Measurements from ENCODE around the gene CD58. TPM values are rescaled to one million over a fixed set of nuclear protein-coding genes. Genes with fewer than 3 reads are reported as not detected.

Gene CD58
- total RNA-seq, 1 experiment from 2014 or later = 18.9 TPM

DNA sequence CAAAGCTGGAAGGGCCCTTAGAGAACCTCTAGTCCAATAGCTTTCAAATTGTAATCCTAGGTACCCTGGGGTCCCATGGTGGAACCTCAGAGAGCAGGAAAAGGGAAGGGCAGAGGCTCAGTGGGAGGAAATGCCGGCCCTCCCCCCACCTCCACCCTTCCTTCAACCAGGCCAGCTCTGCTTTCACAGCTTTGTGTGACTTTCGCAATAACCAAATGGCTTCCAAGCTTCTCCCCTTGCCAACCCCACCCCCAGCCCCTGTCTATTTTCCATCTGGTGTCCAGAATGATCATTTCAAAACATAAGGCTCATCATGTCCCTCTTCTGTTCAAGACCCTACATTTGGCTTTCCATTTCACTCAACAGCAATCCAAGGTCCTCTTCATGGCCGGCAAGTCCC lies 74.4 kb downstream of the CD58 start:
- intact Hi-C loops (cut with micrococcal nuclease; ENCODE audit: unreplicated experiment) = no loop called here
- CTCF ChIA-PET = interaction anchor here (1.5 kb wide), 1 partner anchor 357 kb away, joined by 8 read pairs; no protein-coding TSS in a partner anchor
- Mint-ChIP-seq H3K27ac (ENCODE audit: unreplicated experiment) (peak overlapping the region; percentile 73), H3K4me3 (ENCODE audit: low read depth, unreplicated experiment) (no peak overlapping the region), H3K9me3 (ENCODE audit: low read depth, unreplicated experiment) (no peaks in the 10 kb centered on the region), H3K27me3 (ENCODE audit: unreplicated experiment) (no peaks in the 10 kb centered on the region), H3K4me1 (ENCODE audit: low read depth, unreplicated experiment) (peaks cover 66% of the 10 kb centered on the region), H3K36me3 (ENCODE audit: insufficient read depth, unreplicated experiment) (peaks cover 4% of the 10 kb centered on the region)
- TF ChIP-seq, protein P1, sequence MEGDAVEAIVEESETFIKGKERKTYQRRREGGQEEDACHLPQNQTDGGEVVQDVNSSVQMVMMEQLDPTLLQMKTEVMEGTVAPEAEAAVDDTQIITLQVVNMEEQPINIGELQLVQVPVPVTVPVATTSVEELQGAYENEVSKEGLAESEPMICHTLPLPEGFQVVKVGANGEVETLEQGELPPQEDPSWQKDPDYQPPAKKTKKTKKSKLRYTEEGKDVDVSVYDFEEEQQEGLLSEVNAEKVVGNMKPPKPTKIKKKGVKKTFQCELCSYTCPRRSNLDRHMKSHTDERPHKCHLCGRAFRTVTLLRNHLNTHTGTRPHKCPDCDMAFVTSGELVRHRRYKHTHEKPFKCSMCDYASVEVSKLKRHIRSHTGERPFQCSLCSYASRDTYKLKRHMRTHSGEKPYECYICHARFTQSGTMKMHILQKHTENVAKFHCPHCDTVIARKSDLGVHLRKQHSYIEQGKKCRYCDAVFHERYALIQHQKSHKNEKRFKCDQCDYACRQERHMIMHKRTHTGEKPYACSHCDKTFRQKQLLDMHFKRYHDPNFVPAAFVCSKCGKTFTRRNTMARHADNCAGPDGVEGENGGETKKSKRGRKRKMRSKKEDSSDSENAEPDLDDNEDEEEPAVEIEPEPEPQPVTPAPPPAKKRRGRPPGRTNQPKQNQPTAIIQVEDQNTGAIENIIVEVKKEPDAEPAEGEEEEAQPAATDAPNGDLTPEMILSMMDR (IDR thresholded peaks at IDR 0.05; ENCODE audit: unreplicated experiment) = no peak
- BruUV-seq (replicated peaks) = no TSS peak
- DNase-seq = no peak

DNA sequence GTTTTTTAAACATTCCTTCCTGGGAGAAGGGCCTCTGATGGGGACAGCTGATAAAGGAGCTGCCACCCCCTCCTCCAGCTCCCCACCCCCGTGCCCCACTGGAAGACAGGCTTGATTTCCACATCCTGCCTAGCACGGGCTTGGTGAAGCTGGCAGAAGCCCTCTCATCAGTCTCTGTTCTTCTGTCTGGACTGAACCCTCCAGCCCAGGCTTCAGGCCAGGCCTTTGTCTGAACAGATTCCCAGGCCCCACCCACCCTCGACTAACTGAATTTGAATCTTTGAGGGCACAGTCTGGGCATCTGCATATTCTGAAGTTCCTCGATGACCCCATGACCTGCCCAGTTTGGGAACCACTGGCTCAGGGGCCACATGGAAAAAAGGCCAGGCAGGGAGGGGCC lies 75.3 kb downstream of the CD58 start:
- no TSS peak for BruUV-seq (replicated peaks)
- TF ChIP-seq, protein P1 (IDR thresholded peaks at IDR 0.05; ENCODE audit: unreplicated experiment) = no peak
- no peaks in the 10 kb centered on the region for H3K27me3 Mint-ChIP-seq (ENCODE audit: unreplicated experiment)
- H3K4me1 Mint-ChIP-seq (ENCODE audit: low read depth, unreplicated experiment) = peaks cover 68% of the 10 kb centered on the region
- CTCF ChIA-PET = interaction anchor here (1.5 kb wide), 1 partner anchor 356 kb away, joined by 8 read pairs; no protein-coding TSS in a partner anchor
- H3K9me3 Mint-ChIP-seq (ENCODE audit: low read depth, unreplicated experiment) = no peaks in the 10 kb centered on the region
- peaks cover 5% of the 10 kb centered on the region for H3K36me3 Mint-ChIP-seq (ENCODE audit: insufficient read depth, unreplicated experiment)
- DNase-seq = no peak
- no peak overlapping the region for H3K4me3 Mint-ChIP-seq (ENCODE audit: low read depth, unreplicated experiment)
- intact Hi-C loops (cut with micrococcal nuclease; ENCODE audit: unreplicated experiment) = no loop called here
- H3K27ac Mint-ChIP-seq (ENCODE audit: unreplicated experiment) = peak overlapping the region; percentile 66

DNA sequence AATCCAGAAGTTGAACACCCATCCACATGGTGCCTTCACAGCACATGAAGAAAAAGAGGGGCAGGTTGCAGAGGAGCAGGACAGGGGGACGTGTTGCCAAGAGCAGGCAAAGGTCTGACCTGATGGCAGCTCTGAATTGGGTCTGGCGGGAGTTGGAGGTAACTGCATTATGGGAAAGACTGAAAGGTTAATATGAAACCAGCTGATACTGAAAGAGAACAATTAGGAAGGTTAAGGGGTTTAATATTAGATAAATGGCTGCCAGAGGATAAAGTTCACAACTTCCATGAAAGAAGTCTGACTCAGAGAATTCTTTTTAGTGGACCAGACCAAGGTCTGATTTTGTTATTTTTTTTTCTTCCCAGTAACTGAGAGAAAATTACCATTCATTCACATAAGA lies 76.1 kb downstream of the CD58 start:
- no peak overlapping the region for H3K4me3 Mint-ChIP-seq (ENCODE audit: low read depth, unreplicated experiment)
- intact Hi-C loops (cut with micrococcal nuclease; ENCODE audit: unreplicated experiment) = no loop called here
- CTCF ChIA-PET = interaction anchor here (1.7 kb wide), 1 partner anchor 9 kb away, joined by 4 read pairs; no protein-coding TSS in a partner anchor

DNA sequence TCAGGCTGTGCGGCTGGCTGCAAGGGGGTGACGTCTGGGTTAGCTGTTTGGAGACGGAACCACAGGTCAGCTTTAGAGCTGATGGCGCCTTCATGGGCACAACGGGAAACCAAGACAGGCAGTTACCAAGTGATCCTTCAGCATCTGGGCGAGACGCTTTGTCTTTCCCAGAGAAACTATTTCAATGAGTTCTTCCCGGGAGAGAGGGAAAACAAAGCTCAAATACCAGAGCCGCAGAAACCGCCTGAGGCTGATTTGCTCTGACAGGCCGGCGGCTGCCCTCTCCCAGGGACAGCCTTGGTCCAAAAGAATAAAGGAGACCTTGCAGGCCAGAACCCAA lies 76.5 kb downstream of the CD58 start:
- TF ChIP-seq, protein P1 (IDR thresholded peaks at IDR 0.05; ENCODE audit: unreplicated experiment) = no peak
- Mint-ChIP-seq H3K9me3 (ENCODE audit: low read depth, unreplicated experiment) (no peaks in the 10 kb centered on the region), H3K36me3 (ENCODE audit: insufficient read depth, unreplicated experiment) (peaks cover 15% of the 10 kb centered on the region), H3K27me3 (ENCODE audit: unreplicated experiment) (no peaks in the 10 kb centered on the region), H3K4me3 (ENCODE audit: low read depth, unreplicated experiment) (no peak overlapping the region), H3K4me1 (ENCODE audit: low read depth, unreplicated experiment) (peaks cover 77% of the 10 kb centered on the region), H3K27ac (ENCODE audit: unreplicated experiment) (peak overlapping the region; percentile 66)
- CTCF ChIA-PET = interaction anchor here (1.7 kb wide), 1 partner anchor 9 kb away, joined by 4 read pairs; no protein-coding TSS in a partner anchor
- intact Hi-C loops (cut with micrococcal nuclease; ENCODE audit: unreplicated experiment) = no loop called here
- DNase-seq = no peak
- BruUV-seq (replicated peaks) = no TSS peak

More for the DNA sequence above, 76.1 kb downstream of the CD58 start:
- Mint-ChIP-seq H3K36me3 (ENCODE audit: insufficient read depth, unreplicated experiment) (peaks cover 12% of the 10 kb centered on the region), H3K27ac (ENCODE audit: unreplicated experiment) (peak overlapping the region; percentile 66), H3K27me3 (ENCODE audit: unreplicated experiment) (no peaks in the 10 kb centered on the region), H3K4me1 (ENCODE audit: low read depth, unreplicated experiment) (peaks cover 73% of the 10 kb centered on the region), H3K9me3 (ENCODE audit: low read depth, unreplicated experiment) (no peaks in the 10 kb centered on the region)
- no peak for DNase-seq
- TF ChIP-seq, protein P1 (IDR thresholded peaks at IDR 0.05; ENCODE audit: unreplicated experiment) = no peak
- BruUV-seq (replicated peaks) = no TSS peak

Measured in Calu3 (cell line).